Nephron (organoid): ENCODE data around the gene HIVEP1.
A peak's percentile ranks its signal among the peaks of the same experiment; 100 is the strongest.

Experiments
- H3K27ac Mint-ChIP-seq, 3 experiments: 2 replicates each; pipeline ENCODE4 v1.8.0; 2020; ENCODE audit warnings: mixed read lengths in 3 of 3, mild to moderate bottlenecking in 2 of 3, moderate library complexity in 1 of 3
- H3K27me3 Mint-ChIP-seq: 2 replicates; pipeline ENCODE4 v1.8.0; 2021; ENCODE audit warnings: low read depth, mild to moderate bottlenecking, moderate library complexity, mixed read lengths
- H3K36me3 Mint-ChIP-seq: 2 replicates; pipeline ENCODE4 v1.8.0; 2020; ENCODE audit warnings: low read depth, mixed read lengths
- H3K4me1 Mint-ChIP-seq: 2 replicates; pipeline ENCODE4 v1.8.0; 2020; ENCODE audit warnings: mixed read lengths
- H3K4me3 Mint-ChIP-seq, 3 experiments: 2 replicates each; pipeline ENCODE4 v1.8.0; 2020; ENCODE audit warnings: mild to moderate bottlenecking in 3 of 3, mixed read lengths in 3 of 3, moderate library complexity in 2 of 3
- H3K9me3 Mint-ChIP-seq: 2 replicates; pipeline ENCODE4 v1.8.0; 2020; ENCODE audit warnings: mixed read lengths
- CTCF ChIP-seq, 3 experiments: fragments of 200-600 bp; sonication (generic); IDR thresholded peaks; one replicate each; pipeline ENCODE4 v1.5.0; 2021; ENCODE audit warnings: antibody characterized with exemption in 3 of 3; ENCODE audit not compliant: unreplicated experiment in 3 of 3

Gene HIVEP1

GRCh38 chr6:12084681-12085080 is 72.6 kb downstream of the HIVEP1 start:
- Mint-ChIP-seq H3K9me3 (no peaks in the 10 kb centered on the region), H3K36me3 (peaks cover 5% of the 10 kb centered on the region), H3K4me3 (no peak overlapping the region), H3K27me3 (no peaks in the 10 kb centered on the region), H3K4me1 (peaks cover 9% of the 10 kb centered on the region), H3K27ac (no peak overlapping the region)
- no peak for TF ChIP-seq CTCF (IDR thresholded peaks at IDR 0.05; ENCODE audit: unreplicated experiment in 3 of 3)

GRCh38 chr6:12088531-12088930 is 76.4 kb downstream of the HIVEP1 start:
- Mint-ChIP-seq H3K4me1 (peaks cover 5% of the 10 kb centered on the region), H3K9me3 (peaks cover 2% of the 10 kb centered on the region), H3K27me3 (no peaks in the 10 kb centered on the region), H3K4me3 (no peak overlapping the region), H3K36me3 (peaks cover 26% of the 10 kb centered on the region), H3K27ac (no peak overlapping the region)
- no peak for TF ChIP-seq CTCF (IDR thresholded peaks at IDR 0.05; ENCODE audit: unreplicated experiment in 3 of 3)

- Mint-ChIP-seq H3K9me3 (peaks cover 2% of the 10 kb centered on the region), H3K4me3 (no peak overlapping the region), H3K27ac (no peak overlapping the region), H3K4me1 (peaks cover 5% of the 10 kb centered on the region), H3K27me3 (no peaks in the 10 kb centered on the region), H3K36me3 (peaks cover 41% of the 10 kb centered on the region)
- TF ChIP-seq CTCF (IDR thresholded peaks at IDR 0.05; ENCODE audit: unreplicated experiment in 3 of 3) = no peak
These were observed 78.6 kb downstream of the HIVEP1 start for GRCh38 chr6:12090714-12091113.

GRCh38 chr6:12092762-12093161 is 80.7 kb downstream of the HIVEP1 start:
- no peak overlapping the region for H3K4me3 Mint-ChIP-seq
- H3K4me1 Mint-ChIP-seq = peaks cover 5% of the 10 kb centered on the region
- peaks cover 41% of the 10 kb centered on the region for H3K36me3 Mint-ChIP-seq
- H3K9me3 Mint-ChIP-seq = peaks cover 2% of the 10 kb centered on the region
- no peak overlapping the region for H3K27ac Mint-ChIP-seq
- H3K27me3 Mint-ChIP-seq = no peaks in the 10 kb centered on the region
- no peak for TF ChIP-seq CTCF (IDR thresholded peaks at IDR 0.05; ENCODE audit: unreplicated experiment in 3 of 3)

- H3K4me3 Mint-ChIP-seq = no peak overlapping the region
- peak overlapping the region in 1 of 3 experiments; percentile 7 for H3K27ac Mint-ChIP-seq
- peaks cover 2% of the 10 kb centered on the region for H3K9me3 Mint-ChIP-seq
- peaks cover 10% of the 10 kb centered on the region for H3K4me1 Mint-ChIP-seq
- no peak for TF ChIP-seq CTCF (IDR thresholded peaks at IDR 0.05; ENCODE audit: unreplicated experiment in 3 of 3)
- H3K27me3 Mint-ChIP-seq = no peaks in the 10 kb centered on the region
- peaks cover 37% of the 10 kb centered on the region for H3K36me3 Mint-ChIP-seq
These were observed 82.6 kb downstream of the HIVEP1 start for GRCh38 chr6:12094689-12095088.

GRCh38 chr6:12096342-12096741 is 84.2 kb downstream of the HIVEP1 start:
- Mint-ChIP-seq H3K36me3 (peaks cover 28% of the 10 kb centered on the region), H3K4me3 (no peak overlapping the region), H3K4me1 (peaks cover 10% of the 10 kb centered on the region), H3K27ac (no peak overlapping the region), H3K27me3 (no peaks in the 10 kb centered on the region), H3K9me3 (peaks cover 2% of the 10 kb centered on the region)
- TF ChIP-seq CTCF (IDR thresholded peaks at IDR 0.05; ENCODE audit: unreplicated experiment in 3 of 3) = no peak
